Hematopoietic multipotent progenitor cell treated with erythropoietin and hydrocortisone succinate and interleukin-3 and kit ligand, for 4 days (in vitro differentiated cells): ENCODE measurements around the gene EPHA1.

Experiments used
- DNase-seq: peaks from one replicate; pipeline ENCODE4 v3.0.0-alpha.2; 2015

EPHA1 gene

DNA sequence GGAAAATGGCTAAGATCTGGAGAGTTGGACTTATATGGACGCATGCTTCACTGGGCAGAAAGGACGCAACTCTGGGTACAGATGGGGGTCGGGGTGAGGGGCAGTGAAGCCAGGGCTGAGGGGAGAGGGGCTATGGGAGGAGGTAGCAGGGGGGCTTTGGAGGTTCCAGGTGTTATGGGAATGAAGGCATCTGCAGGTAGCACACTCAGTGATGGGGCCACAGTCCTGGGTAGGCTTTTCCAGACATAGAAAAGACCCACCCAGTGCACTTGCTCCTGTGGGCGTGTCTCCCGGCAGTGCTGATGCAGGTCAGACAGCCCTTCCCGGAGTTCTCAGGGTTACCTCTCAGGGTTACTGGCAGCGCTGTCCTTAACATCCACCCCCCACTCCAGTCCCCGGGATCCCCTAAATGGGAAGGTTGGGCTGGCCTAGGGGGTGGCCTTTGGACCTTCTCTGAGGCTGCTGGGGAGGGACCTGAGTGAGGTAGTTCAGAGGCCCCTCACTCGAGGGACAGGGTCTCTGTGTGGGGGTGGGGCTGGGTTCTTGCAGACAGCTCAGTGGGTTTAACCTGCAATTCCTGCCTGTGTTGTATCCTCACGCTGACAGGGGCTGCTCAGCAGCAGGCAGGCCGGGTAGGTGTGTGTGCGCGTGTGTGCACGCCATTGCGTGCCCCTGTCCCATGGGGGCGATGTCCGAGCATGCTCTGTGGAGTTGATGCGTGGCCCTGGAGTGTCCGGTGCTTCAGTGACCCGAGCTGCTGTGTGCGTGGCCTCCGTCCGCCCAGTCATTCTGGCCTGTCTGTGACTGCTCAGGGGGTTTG is 21.3 kb downstream of the EPHA1 start:
- DNase-seq: no peak

DNA sequence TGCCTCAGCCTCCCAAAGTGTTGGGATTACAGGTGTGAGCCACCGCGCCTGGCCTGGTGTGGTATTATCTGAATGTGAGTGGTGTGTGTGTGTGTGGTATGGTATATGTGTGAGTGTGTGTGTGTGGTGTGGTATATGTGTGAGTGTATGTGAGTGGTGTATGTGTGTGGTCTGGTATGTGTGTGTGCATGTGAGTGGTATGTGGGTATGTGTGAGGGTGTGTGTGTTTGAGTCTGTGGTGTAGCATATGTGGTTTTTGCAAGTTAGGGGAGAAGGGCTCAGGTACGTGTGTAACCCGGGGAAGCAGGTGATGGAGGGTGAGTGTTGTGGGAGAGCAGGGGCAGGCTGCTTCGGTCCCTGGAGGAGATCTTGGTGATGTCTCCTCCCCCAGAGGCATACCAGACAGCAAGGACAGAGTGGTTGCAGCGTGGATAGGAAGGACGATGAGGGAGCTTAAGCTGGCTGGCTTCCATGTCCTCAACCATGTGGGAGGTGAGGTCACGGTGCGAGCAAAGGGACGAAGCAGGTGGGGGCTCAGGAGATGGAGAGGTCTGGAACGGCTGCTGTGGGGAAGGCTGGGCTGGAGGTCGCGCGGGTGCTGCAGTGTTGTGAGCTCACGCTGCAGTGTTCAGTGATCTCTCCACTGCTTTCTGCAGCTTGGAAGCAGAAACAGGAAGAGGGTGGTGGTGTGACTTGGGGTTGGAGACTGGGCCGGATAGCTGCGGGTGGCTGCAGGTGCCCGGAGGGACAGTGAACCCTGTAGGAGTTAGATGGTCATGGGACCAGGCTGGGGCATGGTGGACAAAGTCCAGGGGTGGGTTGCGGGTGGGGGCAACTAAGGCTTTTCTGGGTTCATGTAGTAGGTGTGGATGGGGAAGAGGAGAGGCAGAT is 22.5 kb downstream of the EPHA1 start:
- peak; percentile 71 for DNase-seq

DNA sequence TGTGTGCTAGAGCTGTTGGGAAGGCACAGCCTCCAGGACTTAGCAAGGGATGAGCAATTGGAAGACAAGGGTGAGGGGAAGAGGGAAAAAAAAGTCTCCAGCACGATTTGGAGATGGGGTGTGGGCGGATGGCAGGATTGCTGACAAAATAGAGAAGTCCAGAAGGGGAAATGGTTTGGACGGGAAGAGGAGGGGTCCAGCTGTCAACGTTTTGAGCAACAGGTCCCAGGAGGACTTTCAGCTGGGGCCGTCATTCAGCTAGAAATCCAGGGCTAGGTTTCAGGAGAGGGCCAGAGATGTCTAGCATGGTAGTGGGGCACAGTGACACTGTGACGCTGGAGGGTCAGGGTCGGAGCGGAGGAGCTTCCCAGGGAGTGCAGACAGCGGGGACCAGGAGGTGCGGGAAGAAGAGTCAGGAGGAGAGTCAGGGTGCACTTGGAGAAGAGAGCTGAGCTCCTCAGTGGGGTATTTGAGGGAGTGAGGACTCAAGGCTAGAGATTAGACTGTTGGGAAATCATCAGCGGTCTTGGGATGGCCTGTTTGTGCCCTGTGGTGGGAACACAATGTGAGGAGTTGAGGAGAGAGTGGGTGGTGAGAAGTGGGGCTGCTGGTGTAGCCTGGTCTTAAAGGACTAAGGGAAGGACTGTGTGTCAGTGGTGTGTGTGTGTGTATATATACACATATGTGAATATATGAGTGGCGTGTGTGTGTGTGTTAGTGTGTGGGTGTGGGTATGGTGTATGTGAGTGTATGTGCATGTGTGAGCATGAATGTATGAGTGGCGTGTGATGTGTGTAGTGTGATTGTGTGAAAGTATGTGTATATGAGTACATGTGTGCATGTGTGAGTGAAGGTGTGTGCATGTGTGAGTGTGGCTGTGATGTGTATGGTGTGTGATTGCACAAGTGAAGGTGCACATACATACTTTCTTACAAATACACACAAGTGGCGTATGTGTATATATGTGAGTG is 23.7 kb downstream of the EPHA1 start:
- DNase-seq: peak; percentile 60

DNA sequence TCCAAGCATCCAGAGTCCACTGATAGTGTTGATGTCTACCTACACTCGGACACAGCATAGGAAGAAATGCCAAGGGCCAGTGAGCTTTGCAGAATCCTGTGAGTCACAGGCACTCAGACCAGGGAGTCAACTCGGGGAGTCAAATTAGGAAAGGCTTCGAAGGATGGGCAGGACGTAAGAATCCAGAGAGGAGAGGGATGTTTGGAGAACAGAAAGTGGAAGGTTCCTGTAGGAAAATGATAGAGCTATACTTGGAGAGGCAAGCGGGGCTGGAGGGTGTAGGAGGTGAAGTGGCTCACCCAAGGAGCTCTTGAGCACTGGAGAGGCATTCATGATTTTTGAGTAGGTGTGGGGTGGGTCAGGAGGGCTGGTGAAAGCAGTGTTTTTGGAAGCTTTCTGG is 24.5 kb downstream of the EPHA1 start:
- no peak for DNase-seq

DNA sequence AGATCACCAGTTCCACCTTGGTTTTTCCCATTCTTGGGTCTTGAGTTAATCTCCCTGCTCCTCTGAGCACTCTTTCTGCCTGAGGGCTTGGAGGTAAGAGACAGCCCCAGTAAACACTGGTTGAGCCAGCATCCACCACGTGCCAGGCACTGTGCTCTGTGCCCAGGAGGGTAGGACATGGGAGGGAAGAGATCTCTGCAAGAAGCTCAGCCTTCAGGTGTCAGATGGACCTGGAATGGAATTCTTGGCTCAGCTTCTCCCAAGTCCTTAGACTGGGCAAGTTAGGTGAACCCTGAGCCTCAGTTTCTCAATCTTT is 25.1 kb downstream of the EPHA1 start:
- DNase-seq: no peak

DNA sequence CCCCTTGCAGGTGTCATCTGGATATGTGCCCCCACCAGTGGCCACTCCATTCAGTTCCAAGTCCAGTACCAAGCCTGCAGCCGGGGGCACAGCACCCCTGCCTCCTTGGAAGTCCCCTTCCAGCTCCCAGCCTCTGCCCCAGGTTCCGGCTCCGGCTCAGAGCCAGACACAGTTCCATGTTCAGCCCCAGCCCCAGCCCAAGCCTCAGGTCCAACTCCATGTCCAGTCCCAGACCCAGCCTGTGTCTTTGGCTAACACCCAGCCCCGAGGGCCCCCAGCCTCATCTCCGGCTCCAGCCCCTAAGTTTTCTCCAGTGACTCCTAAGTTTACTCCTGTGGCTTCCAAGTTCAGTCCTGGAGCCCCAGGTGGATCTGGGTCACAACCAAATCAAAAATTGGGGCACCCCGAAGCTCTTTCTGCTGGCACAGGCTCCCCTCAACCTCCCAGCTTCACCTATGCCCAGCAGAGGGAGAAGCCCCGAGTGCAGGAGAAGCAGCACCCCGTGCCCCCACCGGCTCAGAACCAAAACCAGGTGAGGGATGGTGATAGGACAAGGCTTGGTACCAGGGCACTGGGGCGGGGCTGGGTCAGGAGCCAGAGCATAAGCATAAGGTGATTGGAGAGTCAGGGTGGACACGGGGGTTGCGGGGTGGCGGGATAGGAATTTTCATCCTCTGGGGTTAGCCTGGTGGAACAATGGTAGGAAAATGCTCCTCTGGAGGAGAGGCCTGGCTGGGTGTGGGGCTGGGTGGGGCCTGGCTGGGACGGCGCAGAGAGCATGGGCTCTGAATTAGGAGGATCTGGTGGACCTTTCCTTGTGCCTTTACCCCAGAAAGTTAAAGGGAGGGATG is 25.6 kb downstream of the EPHA1 start:
- DNase-seq: no peak

DNA sequence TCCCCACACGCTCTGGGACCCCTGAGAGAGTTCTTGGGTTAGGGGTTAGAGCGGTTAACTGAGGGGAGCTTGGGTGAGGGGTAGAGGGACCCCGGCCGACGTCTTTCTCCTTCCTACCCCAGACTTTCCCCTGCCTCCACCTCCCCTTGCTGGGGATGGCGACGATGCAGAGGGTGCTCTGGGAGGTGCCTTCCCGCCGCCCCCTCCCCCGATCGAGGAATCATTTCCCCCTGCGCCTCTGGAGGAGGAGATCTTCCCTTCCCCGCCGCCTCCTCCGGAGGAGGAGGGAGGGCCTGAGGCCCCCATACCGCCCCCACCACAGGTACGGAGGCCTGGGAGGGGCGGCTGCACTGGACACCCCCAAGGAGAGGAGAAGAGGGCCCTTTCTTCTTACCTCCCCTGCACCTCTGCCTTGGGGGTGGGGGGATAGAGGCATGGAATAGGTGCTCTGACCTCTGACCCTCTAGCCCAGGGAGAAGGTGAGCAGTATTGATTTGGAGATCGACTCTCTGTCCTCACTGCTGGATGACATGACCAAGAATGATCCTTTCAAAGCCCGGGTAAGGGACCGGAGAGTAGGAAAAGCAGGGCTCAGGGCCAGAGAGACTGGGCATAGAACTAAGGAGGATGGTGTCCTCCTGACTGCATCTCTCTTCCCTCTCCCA is 26.4 kb downstream of the EPHA1 start:
- no peak for DNase-seq

DNA sequence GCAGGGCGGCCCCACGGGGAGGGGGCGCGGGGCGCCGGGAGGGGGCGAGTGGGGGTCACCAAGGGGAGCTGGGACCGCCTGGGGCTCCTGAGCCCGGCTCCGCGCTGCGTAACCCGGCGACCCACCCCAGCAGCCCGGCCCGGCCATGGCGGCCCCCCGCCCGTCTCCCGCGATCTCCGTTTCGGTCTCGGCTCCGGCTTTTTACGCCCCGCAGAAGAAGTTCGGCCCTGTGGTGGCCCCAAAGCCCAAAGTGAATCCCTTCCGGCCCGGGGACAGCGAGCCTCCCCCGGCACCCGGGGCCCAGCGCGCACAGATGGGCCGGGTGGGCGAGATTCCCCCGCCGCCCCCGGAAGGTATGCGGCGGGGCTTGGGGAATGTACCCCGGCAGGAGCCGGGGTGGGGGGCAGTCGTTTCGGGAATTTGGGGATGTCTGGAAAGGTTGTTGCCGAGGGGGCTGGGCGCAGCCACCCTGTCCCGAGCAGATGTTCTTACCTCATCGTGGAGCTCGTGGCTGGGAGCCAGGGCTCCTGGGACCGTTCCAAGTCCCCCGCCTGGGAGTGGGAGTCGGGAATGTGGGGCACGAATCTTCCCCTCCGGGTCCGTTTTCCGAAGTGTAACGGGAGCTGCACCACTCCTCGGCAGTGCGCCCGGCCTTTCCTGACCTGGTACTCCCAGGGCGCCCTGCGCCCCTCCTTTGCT is 27.1 kb downstream of the EPHA1 start:
- DNase-seq: peak; percentile 39

DNA sequence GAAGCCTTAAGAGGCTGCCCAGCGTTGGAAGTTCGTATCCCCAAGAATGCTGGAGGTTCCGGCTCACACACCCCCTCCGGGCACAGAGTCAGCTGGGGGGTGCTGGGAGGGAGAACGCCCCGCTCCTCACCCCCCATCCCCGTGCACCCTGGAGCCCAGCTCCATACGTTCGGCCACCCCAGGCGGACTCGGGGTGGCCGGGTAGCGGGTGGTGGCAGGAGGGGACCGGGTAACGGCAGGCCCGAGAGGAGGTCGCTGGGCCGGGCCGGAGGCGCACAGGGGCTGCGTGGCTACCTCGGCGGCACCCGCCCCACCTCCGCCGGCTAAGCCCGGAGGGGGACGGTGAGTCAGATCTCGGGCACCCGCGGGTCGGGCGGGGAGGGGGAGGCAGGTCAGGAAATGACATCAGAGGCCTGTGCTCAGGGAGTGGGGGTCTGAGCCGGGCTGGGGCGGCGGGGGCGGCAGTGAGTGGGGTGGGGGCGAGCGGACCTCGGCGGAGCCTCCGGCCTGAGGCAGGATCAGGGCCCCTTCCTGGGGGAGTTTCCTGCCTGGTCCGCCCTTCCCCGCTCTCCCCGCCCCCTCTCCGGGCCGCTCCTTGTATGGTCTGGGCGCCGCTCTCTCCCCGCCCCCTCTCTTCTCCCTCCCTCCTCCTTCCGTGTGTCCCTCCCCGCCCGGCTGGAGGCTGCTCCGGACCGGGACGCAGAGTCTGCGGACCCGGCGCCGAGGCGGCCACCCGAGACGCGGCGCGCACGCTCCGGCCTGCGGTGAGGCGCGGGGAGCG is 27.8 kb downstream of the EPHA1 start, which contains the start of gene ZYX:
ZYX (plus strand) TSS at position 700 of the 781 bp plus-strand sequence. CDS start 227 bp downstream, outside the sequence.
- DNase-seq: peak; percentile 96

DNA sequence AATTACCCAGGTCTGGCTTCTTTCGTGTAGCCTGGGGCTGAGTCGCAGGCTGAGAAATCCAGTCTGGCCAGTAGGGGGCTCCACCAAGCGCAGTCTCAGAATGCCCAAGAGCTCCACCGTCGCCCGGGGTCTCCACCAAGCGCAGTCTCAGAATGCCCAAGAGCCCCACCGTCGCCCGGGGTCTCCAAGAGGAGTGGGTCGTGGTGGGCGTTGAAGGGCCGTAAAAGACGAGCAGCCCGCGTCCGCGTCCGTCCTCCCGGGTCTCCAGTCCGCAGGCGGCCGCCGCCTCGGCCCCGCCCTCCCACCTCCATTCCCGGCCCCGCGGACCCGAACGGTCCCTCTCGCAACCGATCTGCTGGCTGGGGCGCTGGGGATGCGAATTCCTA is 28.4 kb downstream of the EPHA1 start:
- DNase-seq: peak; percentile 94

DNA sequence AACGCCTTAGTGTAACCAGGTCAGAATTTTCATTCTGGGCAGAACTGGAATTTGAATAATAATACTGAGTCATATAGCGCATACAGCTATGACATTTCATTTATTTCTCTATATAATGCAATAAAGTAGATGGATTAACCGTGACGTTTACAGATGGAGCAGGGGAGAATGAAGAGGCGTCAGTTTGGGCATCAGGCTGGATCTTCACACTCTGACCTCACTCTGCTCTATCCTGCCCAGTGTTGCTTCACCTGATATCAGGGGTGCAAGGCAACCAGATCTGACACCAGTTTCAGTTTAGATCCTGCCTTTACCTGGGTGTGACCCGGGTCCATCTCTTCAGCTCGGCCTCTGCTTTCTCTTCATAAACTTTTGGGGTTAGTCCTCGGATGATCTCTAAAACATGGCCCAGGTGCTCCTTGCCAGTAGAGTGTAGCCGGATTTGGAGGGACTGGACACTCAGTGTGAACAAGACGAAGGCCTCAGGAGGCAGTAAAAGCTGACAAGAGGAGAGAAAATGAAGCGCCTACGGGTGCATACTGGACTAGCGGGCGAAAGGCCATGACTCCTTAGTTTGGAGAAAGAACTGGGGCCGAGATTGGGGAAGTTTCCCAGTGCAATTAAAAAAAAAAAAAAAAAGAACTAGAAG is 28.9 kb downstream of the EPHA1 start:
- no peak for DNase-seq

DNA sequence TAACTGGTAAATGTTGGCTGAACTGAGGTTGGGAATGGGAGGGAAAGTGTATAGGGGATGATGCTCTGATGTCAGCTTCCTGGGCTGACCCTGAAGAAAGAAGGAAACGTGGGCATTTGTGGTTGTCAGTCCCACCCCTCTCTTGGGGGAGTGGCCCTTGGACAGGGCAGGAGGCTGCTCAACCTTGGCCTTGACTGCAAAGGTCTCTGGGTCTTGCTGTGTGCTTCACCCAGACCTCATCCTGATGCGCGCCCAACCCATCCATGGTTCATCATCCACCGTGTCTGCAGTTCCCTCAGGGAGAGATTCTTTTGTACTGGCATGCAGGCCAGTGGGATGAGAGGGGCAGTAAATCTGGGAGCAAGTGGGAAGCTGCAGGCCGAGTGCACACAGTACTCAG is 32.3 kb downstream of the EPHA1 start:
- DNase-seq: no peak

DNA sequence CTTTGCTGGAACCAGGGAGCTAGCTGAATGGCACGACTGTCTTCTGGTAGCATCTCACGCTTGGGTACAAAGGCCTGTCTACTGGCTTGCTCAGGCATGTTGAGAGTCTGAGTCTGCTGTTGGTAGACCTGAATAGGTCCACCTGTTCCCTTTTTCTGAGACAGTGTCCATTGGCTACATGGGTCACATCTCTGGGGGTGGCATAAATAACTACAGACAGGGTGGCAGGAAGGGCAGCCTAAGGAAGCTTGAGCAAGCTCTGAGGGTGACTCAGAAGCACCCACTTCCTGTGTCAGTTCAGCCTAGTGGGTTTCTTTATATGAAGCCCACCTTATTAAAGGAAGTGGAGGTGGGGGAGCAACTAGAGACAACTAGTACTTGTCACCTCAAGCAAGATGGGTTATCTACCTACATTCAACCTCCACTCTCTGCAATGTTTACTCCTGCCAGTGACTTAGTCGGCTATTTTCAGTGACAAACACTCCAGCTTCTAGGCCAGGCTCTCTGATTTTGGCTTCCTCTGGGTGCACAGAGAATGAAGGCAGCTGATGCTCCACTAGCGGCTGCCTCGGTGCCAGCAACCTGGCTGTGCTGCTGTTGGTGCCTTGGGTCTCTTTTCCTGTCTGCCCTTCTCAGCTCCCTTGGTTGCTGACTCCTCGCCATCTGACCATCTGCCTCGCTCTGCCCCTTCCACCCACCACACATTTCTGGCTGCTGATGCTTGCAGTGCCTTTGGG is 33.2 kb downstream of the EPHA1 start:
- peak; percentile 79 for DNase-seq

DNA sequence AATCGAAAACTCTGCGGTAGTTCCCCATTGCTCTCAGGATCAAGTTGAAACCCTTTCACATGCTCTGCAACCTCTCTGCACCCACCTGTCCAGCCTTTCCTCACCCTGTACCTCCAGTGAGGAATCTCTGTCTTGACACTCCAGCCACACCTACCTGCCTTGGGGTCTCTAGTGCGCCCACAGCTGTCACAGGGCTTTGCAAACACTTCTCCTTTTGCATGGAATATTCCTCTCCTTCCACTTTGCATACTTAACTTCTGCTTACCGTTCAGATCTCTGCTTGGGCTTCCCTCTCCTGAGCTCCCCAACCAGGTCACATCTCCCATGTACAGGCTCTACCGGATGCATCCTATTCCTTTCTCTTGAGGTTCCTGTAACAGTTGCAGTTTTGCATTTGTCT is 34.1 kb downstream of the EPHA1 start:
- peak; percentile 43 for DNase-seq

DNA sequence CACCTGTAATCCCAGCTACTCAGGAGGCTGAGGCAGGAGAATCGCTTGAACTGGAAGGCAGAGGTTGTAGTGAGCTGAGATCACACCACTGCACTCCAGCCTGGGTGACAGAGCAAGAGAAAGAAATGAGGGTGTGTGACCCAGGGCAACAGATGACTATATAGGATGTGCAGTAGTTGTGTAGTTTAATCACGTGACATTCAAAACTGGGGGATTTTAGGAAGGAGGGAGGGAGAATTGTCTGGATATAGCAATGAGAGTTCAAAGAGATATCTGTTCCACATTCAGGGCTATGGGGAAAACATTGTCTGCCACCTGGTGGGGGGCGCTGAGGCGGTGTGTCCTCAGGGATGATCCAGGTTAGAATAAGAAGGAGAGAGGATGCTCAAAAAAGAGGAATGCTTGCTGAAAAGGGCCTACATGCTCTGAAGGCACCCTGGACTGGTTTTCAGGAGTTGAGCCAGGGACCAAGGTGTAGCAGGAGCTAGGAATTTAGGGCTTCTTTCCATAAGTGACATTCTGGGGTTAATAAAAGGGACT is 35.3 kb downstream of the EPHA1 start:
- no peak for DNase-seq

DNA sequence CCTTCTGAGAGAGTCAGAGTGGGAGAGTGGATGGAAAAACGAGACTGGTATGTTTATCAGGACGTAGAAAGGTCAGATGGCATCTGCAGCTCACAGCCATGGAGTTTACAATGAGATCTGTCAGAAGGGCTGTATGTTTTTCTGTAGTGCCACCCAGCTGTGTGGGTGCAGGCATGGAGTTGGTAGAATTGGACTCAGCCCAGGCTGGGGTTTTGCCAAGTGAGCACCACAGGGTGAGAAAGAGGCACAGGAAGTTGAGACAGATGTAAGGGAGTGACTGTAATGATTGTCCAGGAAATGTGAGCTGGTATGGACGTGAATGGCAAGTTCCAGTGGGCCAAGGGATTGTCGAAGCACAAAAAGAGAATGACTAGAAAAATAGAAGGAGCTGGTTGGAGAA is 36.6 kb downstream of the EPHA1 start:
- peak; percentile 90 for DNase-seq

DNA sequence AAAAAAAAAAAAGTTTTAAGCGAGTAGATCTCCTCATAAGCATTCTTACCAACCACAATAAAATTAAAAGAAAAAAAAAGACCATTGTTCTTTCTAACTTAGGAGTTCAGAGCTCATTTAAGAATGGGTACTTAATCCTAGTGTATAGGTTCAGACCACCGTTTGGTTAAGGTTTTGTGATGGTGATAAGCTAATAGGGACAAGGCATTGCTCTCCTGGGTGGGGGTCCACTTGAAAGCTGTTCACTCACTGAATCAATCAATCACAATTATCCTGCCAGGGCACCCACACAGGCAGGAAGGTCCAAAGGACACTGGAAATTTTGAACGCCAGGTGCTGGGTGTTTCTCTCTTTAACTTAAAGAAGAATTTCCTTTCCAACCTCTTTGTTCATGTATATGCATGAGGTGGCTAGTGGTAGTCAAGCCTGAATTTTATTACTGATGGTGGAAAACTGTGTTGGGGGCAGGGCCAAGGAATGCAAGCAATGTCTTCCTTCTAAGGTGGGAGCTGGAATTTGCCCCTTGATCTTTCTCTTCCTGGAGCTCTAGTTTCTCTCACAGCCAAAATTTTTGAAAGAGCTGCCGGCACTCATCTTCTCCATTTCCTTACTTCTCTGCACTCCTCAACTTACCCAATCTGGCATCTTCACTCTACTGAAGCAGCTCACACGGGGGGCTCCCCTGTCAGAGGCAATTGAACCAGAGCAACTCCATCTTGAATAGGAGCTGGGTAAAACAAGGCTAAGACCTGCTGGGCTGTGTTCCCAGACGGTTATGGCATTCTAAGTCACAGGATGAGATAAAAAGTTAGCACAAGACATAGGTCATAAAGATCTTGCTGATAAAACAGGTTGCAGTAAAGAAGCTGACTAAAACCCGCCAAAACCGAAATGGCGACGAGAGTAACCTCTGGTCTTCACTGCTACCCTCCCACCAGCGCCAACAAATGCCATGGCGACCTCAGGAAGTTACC is 38.7 kb downstream of the EPHA1 start:
- no peak for DNase-seq
